Vagina (tissue), 2 donors: ENCODE results near the gene SHLD2.

Experiments used
- POLR2A ChIP-seq, 2 donors: fragments of 450-650 bp; IDR thresholded peaks; one replicate each; pipeline ENCODE4 v1.6.1; 2017; ENCODE audit warnings: antibody characterized with exemption in 2 of 2, mild to moderate bottlenecking in 2 of 2, moderate library complexity in 2 of 2
- POLR2AphosphoS5 ChIP-seq, 2 donors: sonication (generic); formaldehyde crosslinking; IDR thresholded peaks; one replicate each; pipeline ENCODE4 v1.9.0; 2017; ENCODE audit warnings: antibody characterized with exemption in 2 of 2, mild to moderate bottlenecking in 2 of 2, low read depth in 1 of 2; ENCODE audit not compliant: insufficient read depth in 1 of 2
- TF ChIP-seq, protein P1 (sequence below), 3 experiments: fragments of 450-650 bp in 2 of 3; fragments of 200-600 bp in 1 of 3; sonication (generic) in 1 of 3; IDR thresholded peaks; one replicate each; pipeline ENCODE4 v1.5.1; 2017 to 2019; ENCODE audit warnings: antibody characterized with exemption in 3 of 3, mild to moderate bottlenecking in 2 of 3, moderate library complexity in 2 of 3

DNA sequence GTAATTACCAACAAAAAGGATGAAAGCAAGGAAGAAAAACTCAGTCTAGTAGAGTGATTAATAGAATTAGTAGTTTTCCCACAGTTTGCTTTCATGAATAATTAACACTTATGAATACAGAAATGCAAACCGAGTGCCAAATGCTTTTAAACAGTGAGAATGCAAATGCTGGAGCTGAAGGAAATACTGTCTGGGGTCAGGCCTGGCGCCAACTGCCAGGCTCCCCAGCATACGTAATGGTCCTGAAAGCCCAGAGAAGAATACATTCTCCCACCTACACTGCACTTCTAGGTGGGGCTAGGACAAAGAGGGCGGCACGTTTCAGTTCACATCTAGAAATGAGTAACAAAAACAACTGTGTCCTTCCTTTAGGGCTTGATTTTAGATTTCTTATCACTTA is 30.4 kb upstream of the SHLD2 start:
- TF ChIP-seq, protein P1, sequence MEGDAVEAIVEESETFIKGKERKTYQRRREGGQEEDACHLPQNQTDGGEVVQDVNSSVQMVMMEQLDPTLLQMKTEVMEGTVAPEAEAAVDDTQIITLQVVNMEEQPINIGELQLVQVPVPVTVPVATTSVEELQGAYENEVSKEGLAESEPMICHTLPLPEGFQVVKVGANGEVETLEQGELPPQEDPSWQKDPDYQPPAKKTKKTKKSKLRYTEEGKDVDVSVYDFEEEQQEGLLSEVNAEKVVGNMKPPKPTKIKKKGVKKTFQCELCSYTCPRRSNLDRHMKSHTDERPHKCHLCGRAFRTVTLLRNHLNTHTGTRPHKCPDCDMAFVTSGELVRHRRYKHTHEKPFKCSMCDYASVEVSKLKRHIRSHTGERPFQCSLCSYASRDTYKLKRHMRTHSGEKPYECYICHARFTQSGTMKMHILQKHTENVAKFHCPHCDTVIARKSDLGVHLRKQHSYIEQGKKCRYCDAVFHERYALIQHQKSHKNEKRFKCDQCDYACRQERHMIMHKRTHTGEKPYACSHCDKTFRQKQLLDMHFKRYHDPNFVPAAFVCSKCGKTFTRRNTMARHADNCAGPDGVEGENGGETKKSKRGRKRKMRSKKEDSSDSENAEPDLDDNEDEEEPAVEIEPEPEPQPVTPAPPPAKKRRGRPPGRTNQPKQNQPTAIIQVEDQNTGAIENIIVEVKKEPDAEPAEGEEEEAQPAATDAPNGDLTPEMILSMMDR (IDR thresholded peaks at IDR 0.05) = no peak
- TF ChIP-seq POLR2A (IDR thresholded peaks at IDR 0.05) = no peak
- TF ChIP-seq POLR2AphosphoS5 (IDR thresholded peaks at IDR 0.05; ENCODE audit: insufficient read depth in 1 of 2, low read depth in 1 of 2) = no peak
